Measurements from ENCODE around the gene SLC6A17. TPM values are rescaled to one million over a fixed set of nuclear protein-coding genes. Genes with fewer than 3 reads are reported as not detected.

Gene SLC6A17
- total RNA-seq, 1 donor from 2014 or later = 1.7 TPM

DNA sequence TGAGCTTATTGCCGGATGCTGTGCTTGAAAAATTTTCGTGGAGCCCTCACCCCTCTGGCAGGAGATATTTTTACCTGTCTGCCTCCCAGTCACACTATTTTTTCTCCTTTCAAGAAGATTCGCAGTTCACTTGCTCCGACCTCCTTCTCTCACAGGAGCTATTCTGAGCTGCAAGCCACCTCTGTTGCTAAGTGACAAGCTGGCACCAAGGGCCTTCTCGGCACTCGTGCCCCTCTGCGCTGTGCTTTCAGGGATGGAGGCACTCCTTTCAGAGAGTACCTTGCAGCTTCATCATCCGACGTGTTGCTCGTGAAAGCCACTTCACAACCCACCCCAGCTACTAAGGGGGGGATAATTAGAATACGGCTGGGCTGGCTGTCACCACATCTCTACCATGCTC is 11.6 kb downstream of the SLC6A17 start:
- Histone ChIP-seq H3K4me3 (no peak overlapping the region), H3K9me3 (no peaks in the 10 kb centered on the region), H3K27me3 (no peaks in the 10 kb centered on the region), H3K36me3 (no peaks in the 10 kb centered on the region), H3K27ac (no peak overlapping the region), H3K4me1 (no peaks in the 10 kb centered on the region)
- TF ChIP-seq POLR2A (IDR thresholded peaks at IDR 0.05) (no peak), POLR2AphosphoS5 (IDR thresholded peaks at IDR 0.05; ENCODE audit: insufficient read depth in 1 of 2, low read depth in 1 of 2) (no peak), CTCF (IDR thresholded peaks at IDR 0.05) (no peak)
- DNase-seq (ENCODE audit: extremely low spot score in 2 of 2) = no peak
- intact Hi-C loops (cut with DNase I) = no loop called here

DNA sequence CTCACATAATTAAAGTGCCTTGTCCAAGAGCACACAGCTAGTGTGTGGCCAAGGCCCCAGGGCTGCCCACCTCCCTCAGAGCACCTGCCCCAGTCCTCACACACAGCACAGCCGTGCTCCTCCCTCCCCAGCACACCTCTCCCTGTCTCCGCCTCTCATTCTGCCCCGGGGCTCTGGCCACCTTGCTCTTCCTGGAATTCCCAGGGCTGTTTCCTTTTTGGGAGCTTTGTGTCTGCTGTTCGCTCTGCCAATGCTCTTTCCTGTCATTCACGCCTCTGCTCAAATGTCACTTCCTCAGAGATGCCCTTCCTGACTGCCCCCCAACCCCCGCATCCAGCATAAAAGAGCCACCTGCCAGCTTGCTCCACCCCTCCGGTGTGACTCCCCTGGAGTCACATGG is 13.3 kb downstream of the SLC6A17 start:
- H3K4me3 ChIP-seq = no peak overlapping the region
- no peaks in the 10 kb centered on the region for H3K36me3 ChIP-seq
- H3K9me3 ChIP-seq = no peaks in the 10 kb centered on the region
- no peaks in the 10 kb centered on the region for H3K4me1 ChIP-seq
- no peak overlapping the region for H3K27ac ChIP-seq
- intact Hi-C loops (cut with DNase I) = no loop called here
- no peak for DNase-seq (ENCODE audit: extremely low spot score in 2 of 2)
- TF ChIP-seq CTCF (IDR thresholded peaks at IDR 0.05) = no peak
- no peak for TF ChIP-seq POLR2A (IDR thresholded peaks at IDR 0.05)
- TF ChIP-seq POLR2AphosphoS5 (IDR thresholded peaks at IDR 0.05; ENCODE audit: insufficient read depth in 1 of 2, low read depth in 1 of 2) = no peak
- no peaks in the 10 kb centered on the region for H3K27me3 ChIP-seq

GRCh38 chr1:110164725-110165350 is 14.5 kb downstream of the SLC6A17 start:
- no peak overlapping the region for H3K4me3 ChIP-seq
- H3K9me3 ChIP-seq = no peaks in the 10 kb centered on the region
- no peak for DNase-seq (ENCODE audit: extremely low spot score in 2 of 2)
- intact Hi-C loops (cut with DNase I) = no loop called here
- H3K27me3 ChIP-seq = no peaks in the 10 kb centered on the region
- H3K36me3 ChIP-seq = no peaks in the 10 kb centered on the region
- TF ChIP-seq POLR2A (IDR thresholded peaks at IDR 0.05) (no peak), POLR2AphosphoS5 (IDR thresholded peaks at IDR 0.05; ENCODE audit: insufficient read depth in 1 of 2, low read depth in 1 of 2) (no peak), CTCF (IDR thresholded peaks at IDR 0.05) (no peak)
- no peaks in the 10 kb centered on the region for H3K4me1 ChIP-seq
- no peak overlapping the region for H3K27ac ChIP-seq

DNA sequence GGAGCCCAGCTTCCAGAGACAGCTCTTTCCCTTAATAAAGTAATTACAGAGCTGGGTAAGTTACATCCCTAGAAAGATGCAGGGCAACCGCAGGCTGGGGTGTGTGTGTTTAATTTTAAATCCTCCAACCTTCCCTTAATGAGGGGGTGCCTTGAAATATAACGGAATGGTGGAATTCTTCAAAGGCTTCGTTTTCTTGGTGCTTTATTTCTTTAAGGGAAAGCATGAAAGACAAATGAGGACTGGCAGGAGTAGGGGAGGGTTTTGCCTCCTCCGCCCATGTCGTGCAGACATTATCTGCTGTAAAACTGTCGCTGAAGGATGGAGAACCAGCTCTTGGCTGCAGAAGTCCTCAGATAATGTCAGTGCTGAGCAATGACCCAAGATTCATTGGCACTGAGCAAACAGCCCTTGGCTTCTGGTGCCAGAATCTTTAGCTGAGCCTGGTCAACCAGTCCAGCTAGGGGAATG is 15.5 kb downstream of the SLC6A17 start:
- Histone ChIP-seq H3K36me3 (no peaks in the 10 kb centered on the region), H3K27ac (no peak overlapping the region), H3K4me3 (no peak overlapping the region), H3K27me3 (no peaks in the 10 kb centered on the region), H3K9me3 (no peaks in the 10 kb centered on the region), H3K4me1 (no peaks in the 10 kb centered on the region)
- no peak for TF ChIP-seq CTCF (IDR thresholded peaks at IDR 0.05)
- no peak for TF ChIP-seq POLR2A (IDR thresholded peaks at IDR 0.05)
- no peak for TF ChIP-seq POLR2AphosphoS5 (IDR thresholded peaks at IDR 0.05; ENCODE audit: insufficient read depth in 1 of 2, low read depth in 1 of 2)
- no peak for DNase-seq (ENCODE audit: extremely low spot score in 2 of 2)
- intact Hi-C loops (cut with DNase I) = no loop called here

- intact Hi-C loops (cut with DNase I) = no loop called here
Measured at GRCh38 chr1:110166861-110167260, 16.6 kb downstream of the SLC6A17 start.

More at GRCh38 chr1:110166861-110167260, 16.6 kb downstream of the SLC6A17 start:
- no peaks in the 10 kb centered on the region for H3K27me3 ChIP-seq
- no peaks in the 10 kb centered on the region for H3K4me1 ChIP-seq
- H3K36me3 ChIP-seq = no peaks in the 10 kb centered on the region
- H3K27ac ChIP-seq = no peak overlapping the region
- DNase-seq (ENCODE audit: extremely low spot score in 2 of 2) = no peak
- no peak for TF ChIP-seq POLR2A (IDR thresholded peaks at IDR 0.05)
- TF ChIP-seq POLR2AphosphoS5 (IDR thresholded peaks at IDR 0.05; ENCODE audit: insufficient read depth in 1 of 2, low read depth in 1 of 2) = no peak
- TF ChIP-seq CTCF (IDR thresholded peaks at IDR 0.05) = no peak
- H3K4me3 ChIP-seq = no peak overlapping the region
- H3K9me3 ChIP-seq = no peaks in the 10 kb centered on the region
